ENCODE results near the gene PARVB.

The PARVB gene

GRCh38 chr22:44192098-44192815 lies 168.2 kb downstream of the PARVB start:
- in situ Hi-C loops (cut with MboI; ENCODE audit: low sequenced_read_pairs), result no loop called here

GRCh38 chr22:44192816-44193534 lies 168.9 kb downstream of the PARVB start:
- in situ Hi-C loops (cut with MboI; ENCODE audit: low sequenced_read_pairs), result no loop called here

- in situ Hi-C loops (cut with MboI; ENCODE audit: low sequenced_read_pairs), result no loop called here
Measured at GRCh38 chr22:44193535-44193891, 169.4 kb downstream of the PARVB start.

GRCh38 chr22:44194569-44194968 lies 170.5 kb downstream of the PARVB start:
- in situ Hi-C loops (cut with MboI; ENCODE audit: low sequenced_read_pairs), result no loop called here

- in situ Hi-C loops (cut with MboI; ENCODE audit: low sequenced_read_pairs), result no loop called here
Measured at GRCh38 chr22:44195189-44195871, 171.2 kb downstream of the PARVB start.

- in situ Hi-C loops (cut with MboI; ENCODE audit: low sequenced_read_pairs), result no loop called here
Measured at GRCh38 chr22:44196241-44196640, 172.1 kb downstream of the PARVB start.

- in situ Hi-C loops (cut with MboI; ENCODE audit: low sequenced_read_pairs), result no loop called here
Measured at GRCh38 chr22:44196731-44197131, 172.6 kb downstream of the PARVB start.

- in situ Hi-C loops (cut with MboI; ENCODE audit: low sequenced_read_pairs), result no loop called here
Measured at GRCh38 chr22:44197271-44197670, 173.2 kb downstream of the PARVB start.

- in situ Hi-C loops (cut with MboI; ENCODE audit: low sequenced_read_pairs), result no loop called here
Measured at GRCh38 chr22:44199164-44199563, 175.1 kb downstream of the PARVB start.

- in situ Hi-C loops (cut with MboI; ENCODE audit: low sequenced_read_pairs), result no loop called here
Measured at GRCh38 chr22:44199866-44200265, 175.8 kb downstream of the PARVB start.

- in situ Hi-C loops (cut with MboI; ENCODE audit: low sequenced_read_pairs), result no loop called here
Measured at GRCh38 chr22:44200451-44200850, 176.3 kb downstream of the PARVB start.

GRCh38 chr22:44200855-44201550 lies 176.9 kb downstream of the PARVB start:
- in situ Hi-C loops (cut with MboI; ENCODE audit: low sequenced_read_pairs), result no loop called here

GRCh38 chr22:44201665-44202064 lies 177.6 kb downstream of the PARVB start:
- in situ Hi-C loops (cut with MboI; ENCODE audit: low sequenced_read_pairs), result no loop called here

GRCh38 chr22:44202261-44202789 lies 178.2 kb downstream of the PARVB start:
- in situ Hi-C loops (cut with MboI; ENCODE audit: low sequenced_read_pairs), result no loop called here

- in situ Hi-C loops (cut with MboI; ENCODE audit: low sequenced_read_pairs), result no loop called here
Measured at GRCh38 chr22:44203203-44203602, 179.1 kb downstream of the PARVB start.

- in situ Hi-C loops (cut with MboI; ENCODE audit: low sequenced_read_pairs), result no loop called here
Measured at GRCh38 chr22:44204739-44205515, 180.8 kb downstream of the PARVB start.

GRCh38 chr22:44205516-44206329 lies 181.6 kb downstream of the PARVB start:
- in situ Hi-C loops (cut with MboI; ENCODE audit: low sequenced_read_pairs), result no loop called here

GRCh38 chr22:44206330-44206645 lies 182.2 kb downstream of the PARVB start:
- in situ Hi-C loops (cut with MboI; ENCODE audit: low sequenced_read_pairs), result no loop called here

GRCh38 chr22:44206696-44207095 lies 182.6 kb downstream of the PARVB start:
- in situ Hi-C loops (cut with MboI; ENCODE audit: low sequenced_read_pairs), result no loop called here

Data from HL-60/S4 (cell line).